T-cell (primary cell): ENCODE data around the gene VPS33A. TPM values are rescaled to one million over a fixed set of nuclear protein-coding genes. Genes with fewer than 3 reads are reported as not detected.

Experiments
- ATAC-seq, 4 experiments: fragments of 200-7000 bp in 3 of 4; fragments of 150-1000 bp in 1 of 4; cut with Tn5 transposase; replicated peaks in 1 of 4; 1 replicate in 3 of 4; 2 replicates in 1 of 4; pipeline ENCODE4 v1.10.0; 2021; ENCODE audit warnings: moderate library complexity in 3 of 4, mild to moderate bottlenecking in 2 of 4, moderate number of reproducible peaks in 1 of 4
- CTCF ChIA-PET, 2 donors: fragments of 300-600 bp; sonication (Branson Sonifier 250); formaldehyde crosslinking; loops; one replicate each; lab custom pipeline; 2022; ENCODE audit warnings: antibody characterized with exemption in 2 of 2; lab: Charles Lee
- POLR2A ChIA-PET, 2 donors: fragments of 300-600 bp; sonication (Branson Sonifier 250); formaldehyde crosslinking; loops; one replicate each; lab custom pipeline; 2022; ENCODE audit warnings: antibody characterized with exemption in 2 of 2; lab: Charles Lee
- DNase-seq, 35 experiments: peaks; one replicate each; pipeline versions ENCODE4 v3.0.0 to v3.0.0-alpha.2; 2013 to 2023
- H3K27ac ChIP-seq: one replicate; pipeline ENCODE4 v1.5.1; 2013; ENCODE audit warnings: low read length
- H3K27me3 ChIP-seq, 2 experiments: replicated peaks in 1 of 2; 1 replicate in 1 of 2; 2 replicates in 1 of 2; pipeline versions ENCODE4 v1.6.1 to v1.7.0; 2013; ENCODE audit warnings: low read length in 1 of 2, mixed read lengths in 1 of 2; ENCODE audit not compliant: control insufficient read depth in 2 of 2, insufficient read depth in 2 of 2; ENCODE audit errors: extremely low read depth in 1 of 2
- H3K36me3 ChIP-seq, 2 donors: 1 replicate in 1 of 2; 2 replicates in 1 of 2; pipeline versions ENCODE4 v1.6.1 to v1.7.0; 2013; ENCODE audit warnings: low read length in 1 of 2; ENCODE audit not compliant: control insufficient read depth in 2 of 2, insufficient read depth in 1 of 2; ENCODE audit errors: extremely low read depth in 1 of 2
- H3K4me1 ChIP-seq, 2 experiments: 1 replicate in 1 of 2; 2 replicates in 1 of 2; pipeline versions ENCODE4 v1.6.1 to v1.7.0; 2013; ENCODE audit warnings: low read length in 2 of 2, mixed read lengths in 1 of 2; ENCODE audit not compliant: insufficient read depth in 2 of 2, control insufficient read depth in 1 of 2; ENCODE audit errors: extremely low read depth in 1 of 2
- H3K4me3 ChIP-seq, 2 donors: 1 replicate in 1 of 2; 2 replicates in 1 of 2; pipeline versions ENCODE4 v1.5.1 to v1.7.0; 2013; ENCODE audit warnings: mild to moderate bottlenecking in 2 of 2, low read length in 1 of 2, moderate library complexity in 1 of 2; ENCODE audit not compliant: control insufficient read depth in 1 of 2; ENCODE audit errors: extremely low read depth in 1 of 2
- H3K9me3 ChIP-seq: 2 replicates; pipeline ENCODE4 v1.7.0; 2013
- H3K27ac Mint-ChIP-seq, 2 donors: one replicate each; pipeline ENCODE4 v1.8.0; 2020 to 2021; ENCODE audit warnings: mild to moderate bottlenecking in 2 of 2, mixed read lengths in 2 of 2
- H3K27me3 Mint-ChIP-seq, 2 donors: one replicate each; pipeline ENCODE4 v1.8.0; 2021 to 2022; ENCODE audit warnings: mixed read lengths in 2 of 2
- H3K36me3 Mint-ChIP-seq: one replicate; pipeline ENCODE4 v1.8.0; 2021; ENCODE audit warnings: mixed read lengths
- H3K4me1 Mint-ChIP-seq, 3 donors: one replicate each; pipeline ENCODE4 v1.8.0; 2020 to 2022; ENCODE audit warnings: mixed read lengths in 3 of 3, mild to moderate bottlenecking in 1 of 3
- H3K4me3 Mint-ChIP-seq, 3 donors: one replicate each; pipeline ENCODE4 v1.8.0; 2020 to 2022; ENCODE audit warnings: mild to moderate bottlenecking in 3 of 3, mixed read lengths in 3 of 3, moderate library complexity in 3 of 3
- H3K9me3 Mint-ChIP-seq, 3 donors: one replicate each; pipeline ENCODE4 v1.8.0; 2020 to 2022; ENCODE audit warnings: mixed read lengths in 3 of 3
- WGBS: methylation state at CpG from one replicate; pipeline ENCODE4 v1.1.5; 2013; ENCODE audit warnings: missing lambda C conversion rate; ENCODE audit not compliant: insufficient coverage; 5-methylcytosine and 5-hydroxymethylcytosine counted together
- total RNA-seq, 35 experiments: library from RNA in 6 of 35; stranded (reverse) in 6 of 35; fragments of 120-200 nt in 1 of 35; gene quantifications; one replicate each; pipeline versions ENCODE4 v1.2.1 to v1.2.4 and lab custom pipeline; 2013 to 2026

Gene VPS33A
- total RNA-seq, 5 donors from 2014 or later (not counting 1 experiment from before 2014, with no cell fraction given), result 22.7 to 35.0 (median 29.5) TPM

- CTCF ChIA-PET, result no interaction called here
- H3K27ac Mint-ChIP-seq, result no peak overlapping the region
These were observed 59.3 kb downstream of the VPS33A start for GRCh38 chr12:122206976-122207375.

GRCh38 chr12:122206111-122206881, 60.0 kb downstream of the VPS33A start:
- Histone ChIP-seq H3K27me3 (peaks cover 2 to 21% of the 10 kb centered on the region in 2 experiments), H3K4me1 (peaks cover 7 to 16% of the 10 kb centered on the region in 2 experiments), H3K4me3 (no peak overlapping the region), H3K27ac (no peak overlapping the region), H3K9me3 (no peaks in the 10 kb centered on the region), H3K36me3 (peaks cover 15 to 37% of the 10 kb centered on the region in 2 donors)
- DNase-seq (peak in 1 of 35 experiments; percentile 6), ATAC-seq (no peak)
- Mint-ChIP-seq H3K4me3 (peak overlapping the region in 1 of 3 donors; percentile 8), H3K27me3 (peaks cover 0 to 2% of the 10 kb centered on the region in 2 donors), H3K27ac (peak overlapping the region in 1 of 2 donors; percentile 44), H3K4me1 (peaks cover 10 to 17% (median 15%) of the 10 kb centered on the region in 3 donors), H3K9me3 (no peaks in the 10 kb centered on the region), H3K36me3 (peaks cover 20% of the 10 kb centered on the region)
- CTCF ChIA-PET, result interaction anchor here in 1 of 2 donors (0.7 kb wide), 1 partner anchor 61 kb away, joined by 3 read pairs; no protein-coding TSS in a partner anchor
- 87% methylated on average over 20 of the region's 27 CpGs for WGBS
- POLR2A ChIA-PET, result interaction anchor here in 1 of 2 donors (0.5 kb wide), 1 partner anchor 60 kb away, joined by 5 read pairs; no protein-coding TSS in a partner anchor

More at GRCh38 chr12:122206976-122207375, 59.3 kb downstream of the VPS33A start:
- Histone ChIP-seq H3K27ac (no peak overlapping the region), H3K9me3 (no peaks in the 10 kb centered on the region), H3K4me3 (no peak overlapping the region), H3K27me3 (peaks cover 2 to 16% of the 10 kb centered on the region in 2 experiments), H3K4me1 (peaks cover 7 to 16% of the 10 kb centered on the region in 2 experiments), H3K36me3 (peaks cover 16 to 41% of the 10 kb centered on the region in 2 donors)
- Mint-ChIP-seq H3K4me1 (peaks cover 10 to 17% (median 15%) of the 10 kb centered on the region in 3 donors), H3K9me3 (no peaks in the 10 kb centered on the region), H3K36me3 (peaks cover 25% of the 10 kb centered on the region), H3K4me3 (no peak overlapping the region), H3K27me3 (peaks cover 0 to 2% of the 10 kb centered on the region in 2 donors)
- no CpG with 5 or more reads among the region's 8 CpGs for WGBS
- DNase-seq (peak in 1 of 35 experiments; percentile 9), ATAC-seq (no peak)
- POLR2A ChIA-PET, result no interaction called here

- CTCF ChIA-PET, result interaction anchor here in 1 of 2 donors (0.7 kb wide), 1 partner anchor 62 kb away, joined by 3 read pairs; no protein-coding TSS in a partner anchor
- Mint-ChIP-seq H3K27me3 (peaks cover under 1 to 2% of the 10 kb centered on the region in 2 donors), H3K4me1 (peaks cover 10 to 17% (median 15%) of the 10 kb centered on the region in 3 donors), H3K9me3 (no peaks in the 10 kb centered on the region), H3K36me3 (peaks cover 17% of the 10 kb centered on the region), H3K4me3 (peak overlapping the region; percentile 56 to 71 (median 62)), H3K27ac (peak overlapping the region; percentile 44 to 50)
- Histone ChIP-seq H3K27me3 (peaks cover 2 to 31% of the 10 kb centered on the region in 2 experiments), H3K4me1 (peaks cover 7 to 16% of the 10 kb centered on the region in 2 experiments), H3K27ac (no peak overlapping the region), H3K36me3 (peaks cover 11 to 27% of the 10 kb centered on the region in 2 donors), H3K4me3 (no peak overlapping the region), H3K9me3 (no peaks in the 10 kb centered on the region)
- WGBS, result 74% methylated on average over 18 of the region's 23 CpGs
- POLR2A ChIA-PET, result interaction anchor here in 1 of 2 donors (0.6 kb wide), 1 partner anchor 61 kb away, joined by 10 read pairs; no protein-coding TSS in a partner anchor
- ATAC-seq, result no peak
- no peak for DNase-seq
These were observed 61.0 kb downstream of the VPS33A start for GRCh38 chr12:122205053-122205925.

GRCh38 chr12:122204167-122205052, 61.9 kb downstream of the VPS33A start:
- Mint-ChIP-seq H3K4me1 (peaks cover 10 to 17% (median 15%) of the 10 kb centered on the region in 3 donors), H3K4me3 (peak overlapping the region; percentile 56 to 71 (median 62)), H3K27me3 (peaks cover 8% of the 10 kb centered on the region in 2 donors), H3K27ac (peak overlapping the region in 1 of 2 donors; percentile 61), H3K36me3 (peaks cover 12% of the 10 kb centered on the region), H3K9me3 (no peaks in the 10 kb centered on the region)
- peaks cover 11 to 20% of the 10 kb centered on the region in 2 donors for H3K36me3 ChIP-seq
- DNase-seq (peak in 11 of 35 experiments; percentile 15 to 49 (median 33)), ATAC-seq (peak; percentile 20 to 43 (median 26))
- H3K27ac ChIP-seq, result no peak overlapping the region
- H3K4me1 ChIP-seq, result peaks cover 7 to 16% of the 10 kb centered on the region in 2 experiments
- ChIA-PET CTCF (interaction anchor here (0.6 kb wide), 2 partner anchors 15 to 169 kb away, joined by 3 to 4 read pairs; no protein-coding TSS in a partner anchor), POLR2A (interaction anchor here (0.6 to 0.7 kb wide), 4 partner anchors 27 to 485 kb away, joined by 4 to 10 read pairs (median 4); no protein-coding TSS in a partner anchor)
- peaks cover 2 to 39% of the 10 kb centered on the region in 2 experiments for H3K27me3 ChIP-seq
- H3K4me3 ChIP-seq, result peak overlapping the region; percentile 15 to 62
- 7% methylated on average over 54 of the region's 71 CpGs for WGBS
- H3K9me3 ChIP-seq, result no peaks in the 10 kb centered on the region
